Lower lobe of right lung (tissue), 2 donors: ENCODE data around the gene CEMIP. TPM values are rescaled to one million over a fixed set of nuclear protein-coding genes. Genes with fewer than 3 reads are reported as not detected.
"Not testable (repeated sequence)": the region's sequence is repeated elsewhere in the genome, so short reads cannot be mapped to it uniquely, and the experiment has no call there.

Source experiments
- ATAC-seq, 2 donors: fragments of 200-7000 bp; cut with Tn5 transposase; one replicate each; pipeline ENCODE4 v1.9.1; 2020 to 2022; ENCODE audit warnings: mild to moderate bottlenecking in 2 of 2, moderate library complexity in 2 of 2
- DNase-seq: peaks from one replicate; pipeline ENCODE4 v3.0.0-alpha.2; 2020
- H3K27ac ChIP-seq: fragments of 200-600 bp; one replicate; pipeline ENCODE4 v1.8.0; 2022
- H3K27me3 ChIP-seq: fragments of 200-600 bp; one replicate; pipeline ENCODE4 v1.8.0; 2022; ENCODE audit warnings: low read depth
- H3K36me3 ChIP-seq: fragments of 200-600 bp; one replicate; pipeline ENCODE4 v1.8.0; 2022; ENCODE audit warnings: mild to moderate bottlenecking
- H3K4me1 ChIP-seq: fragments of 200-600 bp; one replicate; pipeline ENCODE4 v1.8.0; 2022
- H3K4me3 ChIP-seq: fragments of 200-600 bp; one replicate; pipeline ENCODE4 v1.8.0; 2022; ENCODE audit warnings: mild to moderate bottlenecking
- H3K9me3 ChIP-seq: fragments of 200-600 bp; one replicate; pipeline ENCODE4 v1.8.0; 2022
- CTCF ChIP-seq: fragments of 200-600 bp; IDR thresholded peaks from one replicate; pipeline ENCODE4 v1.8.0; 2022; ENCODE audit warnings: antibody characterized with exemption, mild to moderate bottlenecking
- intact Hi-C: fragments of 100-400 bp; cut with DNase I; formaldehyde crosslinking; loops from one replicate; pipeline ENCODE4 v1.11.0; 2022
- total RNA-seq: library from RNA; stranded (reverse); fragmentation: NEBNext Ultra II Directional; extraction: Animal tissue kit (Norgen Biotek cat#: 25700); gene quantifications from one replicate; pipeline ENCODE4 v1.2.1, GENCODE V29; 2021
- donor health status: DM: no; HTN: yes; CAD: no; lungs with severe emphysema.

The CEMIP gene
- total RNA-seq, 1 donor from 2014 or later: 7.3 TPM

- no peak overlapping the region for H3K4me3 ChIP-seq
- no peak for DNase-seq
- no peaks in the 10 kb centered on the region for H3K27me3 ChIP-seq
- TF ChIP-seq CTCF: no peak
- no peak for ATAC-seq
- H3K4me1 ChIP-seq: no peaks in the 10 kb centered on the region
- intact Hi-C loops: no loop called here
- H3K36me3 ChIP-seq: peaks cover 52% of the 10 kb centered on the region
- H3K9me3 ChIP-seq: no peaks in the 10 kb centered on the region
- no peak overlapping the region for H3K27ac ChIP-seq
Observed at GRCh38 chr15:80951941-80952340, 172.8 kb downstream of the CEMIP start.

DNA sequence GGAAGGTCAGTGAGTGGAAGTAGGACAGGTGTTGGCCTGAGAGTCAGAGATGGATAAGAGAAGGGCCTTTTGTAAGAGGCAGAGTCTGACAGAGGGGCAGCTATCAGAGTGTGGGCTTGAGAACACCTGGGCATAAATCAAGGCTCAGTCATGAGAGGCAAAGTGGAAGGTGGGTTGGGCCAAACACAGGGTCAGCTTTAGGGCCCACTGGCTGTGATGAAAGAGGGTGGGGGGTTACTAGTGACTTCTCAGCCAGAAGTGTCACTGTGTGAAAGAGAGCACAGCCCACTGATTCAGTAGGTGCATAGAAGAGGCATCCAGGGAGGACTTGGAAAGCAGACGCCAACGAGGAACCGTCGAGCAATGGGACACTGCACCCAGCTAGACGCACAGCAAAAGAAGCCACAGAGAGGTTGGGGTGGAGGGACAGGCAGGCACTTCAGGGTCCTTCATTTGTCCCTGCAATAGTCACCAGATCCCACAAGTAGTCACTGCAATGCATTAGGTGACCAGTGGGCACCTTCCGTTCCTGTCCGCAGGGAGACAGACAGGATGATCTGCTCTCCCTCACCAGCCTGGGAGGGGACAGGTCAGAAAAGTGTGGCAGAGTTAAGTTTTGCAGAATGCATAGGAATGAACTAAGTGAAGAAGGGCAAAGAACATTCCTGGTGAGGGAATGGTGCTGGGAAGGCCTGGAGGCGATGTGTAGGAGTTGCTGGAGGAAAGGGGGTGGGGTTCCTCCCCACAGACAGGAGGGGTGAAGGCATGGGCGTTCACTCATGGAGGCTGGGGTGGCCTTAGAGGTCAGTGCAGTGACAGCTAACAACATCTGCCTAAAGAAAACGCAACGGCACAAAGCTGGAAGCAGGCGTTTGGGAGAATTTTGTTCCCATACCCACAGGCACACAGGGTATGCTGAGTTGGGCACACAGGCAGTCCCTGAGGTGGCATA is 174.1 kb downstream of the CEMIP start:
- Histone ChIP-seq H3K4me1 (no peaks in the 10 kb centered on the region), H3K27ac (no peak overlapping the region), H3K9me3 (no peaks in the 10 kb centered on the region), H3K27me3 (no peaks in the 10 kb centered on the region), H3K36me3 (peaks cover 39% of the 10 kb centered on the region), H3K4me3 (no peak overlapping the region)
- intact Hi-C loops: no loop called here
- no peak for TF ChIP-seq CTCF
- ATAC-seq: no peak
- no peak for DNase-seq

DNA sequence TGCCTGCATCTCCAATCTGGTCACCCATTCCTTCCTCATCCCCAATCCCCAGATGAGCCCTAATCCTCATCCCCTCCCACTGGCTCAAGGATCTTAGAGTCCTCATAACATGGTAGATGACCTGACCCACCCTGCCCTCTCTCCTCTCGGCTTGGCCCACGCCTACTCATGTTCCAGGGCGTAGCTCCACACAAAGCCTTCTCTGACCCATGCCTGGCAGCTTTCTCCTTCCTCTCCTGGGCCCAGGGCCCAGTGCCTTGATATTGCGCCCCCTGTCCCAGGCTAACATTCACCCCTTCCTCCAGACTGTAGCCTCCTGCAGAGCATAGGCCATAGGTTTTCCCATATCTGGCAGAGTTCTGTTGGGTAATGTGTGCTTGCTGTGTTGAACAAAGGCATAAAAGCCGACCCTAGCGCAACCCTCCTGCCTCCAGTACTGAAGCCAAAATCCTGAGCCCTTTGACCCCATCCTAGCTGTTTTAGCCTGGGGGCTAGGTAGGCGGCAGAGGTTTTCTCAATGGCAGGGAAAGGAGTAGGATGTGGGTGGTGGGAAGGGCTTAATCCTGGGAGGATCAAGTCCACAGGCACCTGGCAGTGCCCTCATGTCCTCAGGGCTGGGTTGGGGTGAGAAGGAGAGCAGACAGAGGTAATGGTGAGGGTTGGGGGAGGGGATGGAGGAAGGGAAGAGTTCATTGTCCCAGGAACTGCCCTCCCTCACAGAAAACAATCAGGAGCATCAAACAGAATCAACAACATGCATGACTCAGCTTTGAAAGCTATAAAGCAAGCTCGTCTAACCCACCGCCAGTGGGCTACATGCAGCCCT is 175.0 kb downstream of the CEMIP start:
- DNase-seq: no peak
- intact Hi-C loops: no loop called here
- no peak for ATAC-seq
- Histone ChIP-seq H3K9me3 (no peaks in the 10 kb centered on the region), H3K27ac (no peak overlapping the region), H3K4me1 (no peaks in the 10 kb centered on the region), H3K27me3 (no peaks in the 10 kb centered on the region), H3K36me3 (peaks cover 38% of the 10 kb centered on the region), H3K4me3 (no peak overlapping the region)
- TF ChIP-seq CTCF: no peak

DNA sequence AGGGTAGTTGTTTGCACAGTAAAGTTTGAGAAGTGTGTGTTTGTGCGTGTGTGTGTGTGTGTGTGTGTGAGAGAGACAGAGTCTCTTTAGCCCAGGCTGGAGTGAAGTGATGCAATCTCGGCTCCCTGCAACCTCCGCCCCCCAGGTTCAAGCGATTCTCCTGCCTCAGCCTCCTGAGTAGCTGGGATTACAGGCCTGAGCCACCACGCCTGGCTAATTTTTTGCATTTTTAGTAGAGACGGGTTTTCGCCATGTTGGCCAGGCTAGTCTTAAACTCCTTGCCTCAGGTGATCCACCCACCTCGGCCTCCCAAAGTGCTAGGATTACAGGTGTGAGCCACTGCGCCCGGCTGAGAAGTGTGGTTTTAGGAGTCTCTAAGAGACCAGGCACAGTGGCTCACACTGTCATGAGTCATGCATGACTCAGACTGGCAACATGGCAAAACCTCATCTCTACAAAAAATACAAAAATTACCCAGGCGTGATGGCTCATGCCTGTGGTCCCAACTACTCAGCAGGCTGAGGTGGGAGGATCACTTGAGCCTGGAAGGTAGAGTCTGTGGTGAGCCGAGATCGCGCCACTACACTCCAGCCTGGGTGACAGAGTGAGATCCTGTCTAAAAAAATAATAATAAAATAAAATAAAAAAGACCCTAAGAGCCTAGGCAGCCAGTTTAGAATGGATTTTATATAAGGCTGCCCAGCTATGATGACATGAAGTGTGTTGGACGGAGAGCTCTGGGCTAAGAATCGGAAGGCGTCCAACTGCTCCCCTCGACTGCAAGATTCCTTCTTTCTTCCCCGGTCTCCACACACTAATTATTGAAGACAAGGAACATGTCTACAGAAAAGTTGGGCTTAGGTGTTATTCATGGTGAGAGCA is 176.6 kb downstream of the CEMIP start:
- H3K27me3 ChIP-seq, H3K4me1 ChIP-seq, H3K9me3 ChIP-seq, H3K27ac ChIP-seq, H3K4me3 ChIP-seq, DNase-seq, intact Hi-C loops: not testable (repeated sequence)
- peak in 1 of 2 donors; percentile 43 for ATAC-seq
- peaks cover 26% of the 10 kb centered on the region for H3K36me3 ChIP-seq

DNA sequence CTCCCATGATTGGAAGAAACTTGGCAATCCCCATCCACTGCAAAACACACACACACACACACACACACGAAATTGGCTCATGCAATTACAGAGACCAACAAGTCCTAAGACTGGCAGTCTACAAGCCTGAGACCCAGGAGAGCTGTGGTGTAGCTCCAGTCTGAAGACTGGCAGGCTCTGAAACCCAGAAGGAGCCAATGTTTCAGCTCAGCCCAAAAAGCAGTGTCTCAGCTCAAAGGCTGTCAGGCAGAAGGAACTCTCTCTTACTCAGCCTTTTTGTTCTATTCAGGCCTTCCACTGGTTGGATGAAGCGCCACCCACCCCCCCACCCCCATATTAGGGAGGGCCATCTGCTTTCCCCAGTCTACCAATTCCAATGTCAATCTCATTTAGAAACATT is 178.4 kb downstream of the CEMIP start:
- H3K27me3 ChIP-seq: no peaks in the 10 kb centered on the region
- H3K27ac ChIP-seq: no peak overlapping the region
- DNase-seq (no peak), ATAC-seq (no peak)
- H3K9me3 ChIP-seq: no peaks in the 10 kb centered on the region
- no peak overlapping the region for H3K4me3 ChIP-seq
- no peak for TF ChIP-seq CTCF
- no peaks in the 10 kb centered on the region for H3K4me1 ChIP-seq
- intact Hi-C loops: no loop called here
- H3K36me3 ChIP-seq: peaks cover 13% of the 10 kb centered on the region
